DOHH2 (cell line): ENCODE measurements around the gene EDEM1.

Experiments
- EZH2phosphoT487 ChIP-seq: fragments of 200-600 bp; sonication (generic); IDR thresholded peaks from 2 replicates; pipeline ENCODE4 v1.6.1; 2017; ENCODE audit warnings: borderline replicate concordance, mild to moderate bottlenecking, antibody characterized with exemption, low read length, moderate library complexity, mixed read lengths
- TF ChIP-seq, protein P1 (sequence below): fragments of 200-600 bp; sonication (generic); IDR thresholded peaks from one replicate; pipeline ENCODE4 v1.5.1; 2014; ENCODE audit warnings: antibody characterized with exemption, mild to moderate bottlenecking, low read depth, low read length; ENCODE audit not compliant: poor library complexity, severe bottlenecking

DNA sequence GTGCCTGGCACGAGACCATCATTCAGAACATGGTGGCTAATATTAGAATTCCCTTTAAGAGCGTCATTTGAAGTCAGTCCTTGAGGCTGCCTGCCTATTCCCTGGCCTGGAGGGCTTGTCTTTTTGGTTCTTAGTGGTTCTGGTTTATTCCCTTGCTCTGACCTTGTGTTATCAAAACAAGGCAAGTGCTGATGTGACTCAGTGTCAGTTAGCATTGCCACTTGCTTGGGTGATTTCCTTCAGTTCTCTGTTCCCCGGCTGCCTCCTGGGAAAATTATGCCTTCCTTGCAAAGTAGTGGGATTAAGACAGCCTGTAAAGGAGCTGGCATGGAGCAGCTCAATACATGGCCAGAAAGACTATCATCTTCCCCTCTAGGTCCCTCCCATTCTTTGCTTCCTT is 64.6 kb downstream of the EDEM1 start:
- TF ChIP-seq, protein P1, sequence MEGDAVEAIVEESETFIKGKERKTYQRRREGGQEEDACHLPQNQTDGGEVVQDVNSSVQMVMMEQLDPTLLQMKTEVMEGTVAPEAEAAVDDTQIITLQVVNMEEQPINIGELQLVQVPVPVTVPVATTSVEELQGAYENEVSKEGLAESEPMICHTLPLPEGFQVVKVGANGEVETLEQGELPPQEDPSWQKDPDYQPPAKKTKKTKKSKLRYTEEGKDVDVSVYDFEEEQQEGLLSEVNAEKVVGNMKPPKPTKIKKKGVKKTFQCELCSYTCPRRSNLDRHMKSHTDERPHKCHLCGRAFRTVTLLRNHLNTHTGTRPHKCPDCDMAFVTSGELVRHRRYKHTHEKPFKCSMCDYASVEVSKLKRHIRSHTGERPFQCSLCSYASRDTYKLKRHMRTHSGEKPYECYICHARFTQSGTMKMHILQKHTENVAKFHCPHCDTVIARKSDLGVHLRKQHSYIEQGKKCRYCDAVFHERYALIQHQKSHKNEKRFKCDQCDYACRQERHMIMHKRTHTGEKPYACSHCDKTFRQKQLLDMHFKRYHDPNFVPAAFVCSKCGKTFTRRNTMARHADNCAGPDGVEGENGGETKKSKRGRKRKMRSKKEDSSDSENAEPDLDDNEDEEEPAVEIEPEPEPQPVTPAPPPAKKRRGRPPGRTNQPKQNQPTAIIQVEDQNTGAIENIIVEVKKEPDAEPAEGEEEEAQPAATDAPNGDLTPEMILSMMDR: no peak
- no peak for TF ChIP-seq EZH2phosphoT487
